ENCODE measurements around the gene KCNAB2.

DNA sequence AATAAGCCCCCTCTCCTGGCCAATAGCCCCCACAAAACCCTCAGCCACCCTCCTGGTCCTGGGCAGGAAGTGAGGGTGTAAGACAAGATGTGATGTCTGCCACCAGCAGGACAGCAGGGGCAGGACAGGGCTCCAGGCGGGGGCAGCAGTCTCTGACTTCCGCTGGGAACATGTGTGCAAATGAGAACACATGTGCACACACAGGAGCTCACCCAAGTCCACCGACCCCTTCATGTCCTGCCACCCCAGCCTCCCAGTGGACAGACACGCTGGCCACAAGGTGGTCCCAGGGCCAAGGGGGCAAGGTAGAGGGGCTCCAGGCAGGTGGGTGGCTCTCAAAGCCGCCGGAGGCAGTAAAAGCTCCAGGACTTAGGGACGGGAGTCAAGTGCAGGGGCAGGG lies 60.1 kb downstream of the KCNAB2 start:
- no peak for TF ChIP-seq POLR2AphosphoS5 (IDR thresholded peaks at IDR 0.05; ENCODE audit: low read depth, low read length)
- TF ChIP-seq POLR2A (IDR thresholded peaks at IDR 0.05; ENCODE audit: low read depth, low read length), result no peak
- TF ChIP-seq TAF1 (IDR thresholded peaks at IDR 0.05; ENCODE audit: borderline replicate concordance, low read depth, low read length), result no peak

All from GM12892 (cell line).